Ovary (tissue), 9 donors: ENCODE data around the gene ZFP3. TPM values are rescaled to one million over a fixed set of nuclear protein-coding genes. Genes with fewer than 3 reads are reported as not detected.
"Not testable (repeated sequence)": the region's sequence is repeated elsewhere in the genome, so short reads cannot be mapped to it uniquely, and the experiment has no call there.

ENCODE experiments used
- DNase-seq, 5 donors: peaks; one replicate each; pipeline ENCODE4 v3.0.0-alpha.2; 2019 to 2020
- H3K27ac ChIP-seq, 2 donors: fragments of 200-600 bp; one replicate each; pipeline versions ENCODE4 v1.5.1 to v1.8.0; 2019 to 2022
- H3K27me3 ChIP-seq: fragments of 200-600 bp; one replicate; pipeline ENCODE4 v1.8.0; 2022
- H3K36me3 ChIP-seq: fragments of 200-600 bp; sonication (generic); one replicate; pipeline ENCODE4 v1.5.1; 2019
- H3K4me1 ChIP-seq: one replicate; pipeline ENCODE4 v1.8.1; 2013; ENCODE audit warnings: mild to moderate bottlenecking, moderate library complexity; ENCODE audit not compliant: insufficient read depth
- H3K4me3 ChIP-seq: fragments of 200-600 bp; sonication (generic); one replicate; pipeline ENCODE4 v1.5.1; 2017
- H3K9me3 ChIP-seq, 2 donors: fragments of 200-600 bp in 1 of 2; sonication (generic) in 1 of 2; one replicate each; pipeline versions ENCODE4 v1.5.1 to v1.8.1; 2013 to 2019; ENCODE audit warnings: mild to moderate bottlenecking in 1 of 2, moderate library complexity in 1 of 2
- CTCF ChIP-seq, 3 donors: fragments of 450-650 bp in 2 of 3; fragments of 200-600 bp in 1 of 3; IDR thresholded peaks; one replicate each; pipeline versions ENCODE4 v1.5.1 to v1.8.0; 2016 to 2022; ENCODE audit warnings: antibody characterized with exemption in 3 of 3, mild to moderate bottlenecking in 1 of 3
- EP300 ChIP-seq: sonication (generic); formaldehyde crosslinking; IDR thresholded peaks from one replicate; pipeline ENCODE4 v1.6.1; 2017; ENCODE audit warnings: antibody characterized with exemption
- POLR2A ChIP-seq: fragments of 450-650 bp; IDR thresholded peaks from one replicate; pipeline ENCODE4 v1.6.1; 2017; ENCODE audit warnings: antibody characterized with exemption, mild to moderate bottlenecking, moderate library complexity
- WGBS, 3 donors: extraction: QIAGEN DNeasy Blood & Tissue Kit in 1 of 3; methylation state at CpG; one replicate each; pipeline versions ENCODE4 v1.1.5 to v1.1.7; 2013 to 2017; 5-methylcytosine and 5-hydroxymethylcytosine counted together
- intact Hi-C, 4 donors: fragments of 100-400 bp; cut with DNase I; formaldehyde crosslinking; loops; one replicate each; pipeline versions ENCODE4 v1.11.0 to v1.15.1; 2022 to 2023
- polyA plus RNA-seq, 2 donors: library from polyadenylated mRNA; stranded (reverse); fragments of 200-250 nt in 1 of 2; fragments of 350-450 nt in 1 of 2; fragmentation: Illumina TruSeq in 1 of 2; extraction: RNeasy Lipid Tissue Mini Kit (QIAGEN cat#74804) in 1 of 2; gene quantifications; one replicate each; pipeline ENCODE4 v1.2.3, GENCODE V29; 2013 to 2014
- small RNA-seq: library from RNA; depleted of rRNA; stranded (forward); fragments of <200 nt; gene quantifications from one replicate; pipeline ENCODE3, GENCODE V24; 2016
- total RNA-seq, 7 donors: library from RNA; depleted of rRNA in 2 of 7; stranded (reverse); fragments of >200 nt in 2 of 7; fragmentation: NEBNext Ultra II Directional in 3 of 7; extraction: Animal tissue kit (Norgen Biotek cat#: 25700) in 3 of 7; gene quantifications; one replicate each; pipeline versions ENCODE4 v1.1.0 to v1.2.4, GENCODE V29; 2016 to 2023
- donor health status: DM: no; HTN: no; CAD: no; lungs with moderate emphysema.
- donor health status: DM: no; HTN: no; CAD: no.
- donor health status: Bipolar disorder and iron deficiency.
- donor health status: DM: yes; HTN: yes; CAD: no.
- donor health status: DM: no; HTN: no; CAD: no.
- donor health status: DM: yes; HTN: yes; CAD: no.

ZFP3 gene
- total and polyA plus RNA-seq, 9 donors: 3.3 to 8.4 (median 6.7) TPM

- intact Hi-C loops: no loop called here
- TF ChIP-seq POLR2A (no peak), CTCF (IDR thresholded peaks at IDR 0.05) (no peak), EP300 (no peak)
- H3K27me3 ChIP-seq: no peaks in the 10 kb centered on the region
- DNase-seq: no peak
- no peaks in the 10 kb centered on the region for H3K36me3 ChIP-seq
- H3K4me3 ChIP-seq: no peak overlapping the region
- WGBS, 3 donors: 86 to 91% (median 87%) methylated on average over 5 of the region's 5 CpGs
- H3K27ac ChIP-seq: no peak overlapping the region
- no peaks in the 10 kb centered on the region for H3K4me1 ChIP-seq
- no peaks in the 10 kb centered on the region for H3K9me3 ChIP-seq
Observed at GRCh38 chr17:5139458-5139732, 61.1 kb downstream of the ZFP3 start.

- H3K4me3 ChIP-seq, H3K27me3 ChIP-seq, DNase-seq, H3K27ac ChIP-seq, H3K36me3 ChIP-seq, H3K4me1 ChIP-seq, intact Hi-C loops, H3K9me3 ChIP-seq: not testable (repeated sequence)
- 85 to 88% (median 85%) methylated on average over 14 to 18 of the region's 18 CpGs for WGBS, 3 donors
Observed at GRCh38 chr17:5142877-5143276, 64.6 kb downstream of the ZFP3 start.

Small RNA genes within 50 kb of the gene (small RNA-seq; reads per million reads assigned to genes)
- not detected for gene AC012146.4

Other genes starting within 250 kb of the ZFP3 start
- 100 to 1,000 TPM in 4 of 7 donors, 10 to 100 TPM in 3; 37.6 to 177 (median 108) TPM for gene MINK1, start 245.1 kb upstream of the ZFP3 start, total RNA-seq
- gene MINK1, start 245.1 kb upstream of the ZFP3 start, polyA plus RNA-seq: 10 to 100 TPM; 66.4 to 71.9 TPM
- gene C17orf107, start 178.9 kb upstream of the ZFP3 start, total RNA-seq: 10 to 100 TPM in 2 of 7 donors, 1 to 10 TPM in 5; 6.0 to 11.8 (median 8.6) TPM
- gene C17orf107, start 178.9 kb upstream of the ZFP3 start, polyA plus RNA-seq: 1 to 10 TPM; 1.1 to 4.4 TPM
- 1 to 10 TPM in 4 of 7 donors, under 1 TPM in 3; 0.34 to 1.4 (median 1.0) TPM for gene CHRNE, start 175.4 kb upstream of the ZFP3 start, total RNA-seq
- gene CHRNE, start 175.4 kb upstream of the ZFP3 start, polyA plus RNA-seq: 1 to 10 TPM in 1 of 2 donors, under 1 TPM in 1; 0.53 to 1.1 TPM
- under 1 TPM in 1 of 7 donors, not detected in 6; 0.10 TPM for gene GP1BA, start 146.2 kb upstream of the ZFP3 start, total RNA-seq
- under 1 TPM in 1 of 2 donors, not detected in 1; 0.04 TPM for gene GP1BA, start 146.2 kb upstream of the ZFP3 start, polyA plus RNA-seq
- gene SLC25A11, start 138.4 kb upstream of the ZFP3 start, total RNA-seq: 10 to 100 TPM; 18.7 to 55.4 (median 42.3) TPM
- 10 to 100 TPM; 12.7 to 44.1 TPM for gene SLC25A11, start 138.4 kb upstream of the ZFP3 start, polyA plus RNA-seq
- gene RNF167, start 138.2 kb upstream of the ZFP3 start, total RNA-seq: 10 to 100 TPM; 22.7 to 89.6 (median 78.1) TPM
- gene RNF167, start 138.2 kb upstream of the ZFP3 start, polyA plus RNA-seq: 100 to 1,000 TPM in 1 of 2 donors, 10 to 100 TPM in 1; 91.8 to 221 TPM
- gene PFN1, start 129.9 kb upstream of the ZFP3 start, total RNA-seq: 100 to 1,000 TPM; 201 to 415 (median 323) TPM
- gene PFN1, start 129.9 kb upstream of the ZFP3 start, polyA plus RNA-seq: 100 to 1,000 TPM; 254 to 542 TPM
- gene ENO3, start 127.3 kb upstream of the ZFP3 start, total RNA-seq: 1 to 10 TPM; 2.5 to 6.1 (median 4.1) TPM
- 1 to 10 TPM; 1.8 to 5.0 TPM for gene ENO3, start 127.3 kb upstream of the ZFP3 start, polyA plus RNA-seq
- 10 to 100 TPM; 30.4 to 55.2 (median 38.6) TPM for gene SPAG7, start 110.7 kb upstream of the ZFP3 start, total RNA-seq
- gene SPAG7, start 110.7 kb upstream of the ZFP3 start, polyA plus RNA-seq: 10 to 100 TPM; 31.7 to 60.6 TPM
- gene CAMTA2, start 90.8 kb upstream of the ZFP3 start, total RNA-seq: 10 to 100 TPM; 10.2 to 71.2 (median 35.7) TPM
- 10 to 100 TPM; 21.6 to 33.0 TPM for gene CAMTA2, start 90.8 kb upstream of the ZFP3 start, polyA plus RNA-seq
- 1 to 10 TPM in 6 of 7 donors, under 1 TPM in 1; 0.95 to 5.0 (median 1.9) TPM for gene INCA1, start 80.9 kb upstream of the ZFP3 start, total RNA-seq
- 1 to 10 TPM; 1.5 to 2.8 TPM for gene INCA1, start 80.9 kb upstream of the ZFP3 start, polyA plus RNA-seq
- 100 to 1,000 TPM in 4 of 7 donors, 10 to 100 TPM in 3; 17.5 to 129 (median 105) TPM for gene KIF1C, start 80.5 kb upstream of the ZFP3 start, total RNA-seq
- gene KIF1C, start 80.5 kb upstream of the ZFP3 start, polyA plus RNA-seq: 10 to 100 TPM; 31.5 to 60.1 TPM
- gene SLC52A1, start 43.0 kb upstream of the ZFP3 start, total RNA-seq: 1 to 10 TPM in 1 of 7 donors, under 1 TPM in 3, not detected in 3; 0.08 to 1.0 (median 0.19) TPM
- not detected for gene SLC52A1, start 43.0 kb upstream of the ZFP3 start, polyA plus RNA-seq
- gene ZNF232, start 33.4 kb downstream of the ZFP3 start, total RNA-seq: 10 to 100 TPM in 4 of 7 donors, 1 to 10 TPM in 3; 7.8 to 15.3 (median 11.1) TPM
- 10 to 100 TPM in 1 of 2 donors, 1 to 10 TPM in 1; 9.1 to 11.8 TPM for gene ZNF232, start 33.4 kb downstream of the ZFP3 start, polyA plus RNA-seq
- 1 to 10 TPM in 3 of 7 donors, under 1 TPM in 4; under 0.01 to 2.0 (median 0.86) TPM for gene USP6, start 37.6 kb downstream of the ZFP3 start, total RNA-seq
- gene USP6, start 37.6 kb downstream of the ZFP3 start, polyA plus RNA-seq: under 1 TPM; 0.20 to 0.68 TPM
- 10 to 100 TPM; 16.9 to 35.6 (median 21.9) TPM for gene ZNF594, start 113.4 kb downstream of the ZFP3 start, total RNA-seq
- gene ZNF594, start 113.4 kb downstream of the ZFP3 start, polyA plus RNA-seq: 1 to 10 TPM; 6.4 to 7.4 TPM
- gene SCIMP, start 156.4 kb downstream of the ZFP3 start, total RNA-seq: 1 to 10 TPM in 6 of 7 donors, under 1 TPM in 1; 0.60 to 3.6 (median 1.3) TPM
- 1 to 10 TPM in 1 of 2 donors, under 1 TPM in 1; 0.45 to 8.3 TPM for gene SCIMP, start 156.4 kb downstream of the ZFP3 start, polyA plus RNA-seq
- gene RABEP1, start 203.8 kb downstream of the ZFP3 start, total RNA-seq: 10 to 100 TPM; 19.5 to 48.7 (median 40.5) TPM
- gene RABEP1, start 203.8 kb downstream of the ZFP3 start, polyA plus RNA-seq: 10 to 100 TPM; 15.1 to 36.6 TPM